HG02642 (cell line): ENCODE measurements around the gene GLTP.
"Not testable (repeated sequence)": the region's sequence is repeated elsewhere in the genome, so short reads cannot be mapped to it uniquely, and the experiment has no call there.

ENCODE experiments used
- ATAC-seq: cut with Tn5 transposase; IDR thresholded peaks from one replicate; pipeline ENCODE4 v1.9.1; 2021; ENCODE audit warnings: mild to moderate bottlenecking; ENCODE audit not compliant: unreplicated experiment, poor library complexity

The GLTP gene

GRCh38 chr12:109880043-109880931, at the start of gene GLTP:
GLTP (minus strand) TSS chr12:109880541; CDS start chr12:109880374, 167 bp downstream.
- ATAC-seq, result peak; percentile 96

DNA sequence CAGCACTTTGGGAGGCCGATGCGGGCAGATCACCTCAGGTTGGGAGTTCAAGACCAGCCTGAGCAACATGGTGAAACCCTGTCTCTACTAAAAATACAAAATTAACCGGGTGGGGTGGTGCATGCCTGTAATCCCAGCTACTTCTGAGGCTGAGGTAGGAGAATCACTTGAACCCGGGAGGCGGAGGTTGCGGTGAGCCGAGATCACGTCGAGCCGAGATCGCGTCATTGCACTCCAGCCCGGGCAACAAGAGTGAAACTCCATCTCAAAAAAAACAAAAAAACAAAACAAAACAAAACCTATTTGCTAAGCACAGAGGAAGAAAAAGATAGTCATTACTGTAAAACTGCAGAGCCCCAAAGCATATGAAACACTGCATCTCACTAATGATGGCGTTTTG, 49.0 kb upstream of the GLTP start:
- ATAC-seq, result not testable (repeated sequence)

- no peak for ATAC-seq
Observed at GRCh38 chr12:109928058-109928656, 47.8 kb upstream of the GLTP start.

GRCh38 chr12:109927622-109928021, 47.3 kb upstream of the GLTP start:
- no peak for ATAC-seq

DNA sequence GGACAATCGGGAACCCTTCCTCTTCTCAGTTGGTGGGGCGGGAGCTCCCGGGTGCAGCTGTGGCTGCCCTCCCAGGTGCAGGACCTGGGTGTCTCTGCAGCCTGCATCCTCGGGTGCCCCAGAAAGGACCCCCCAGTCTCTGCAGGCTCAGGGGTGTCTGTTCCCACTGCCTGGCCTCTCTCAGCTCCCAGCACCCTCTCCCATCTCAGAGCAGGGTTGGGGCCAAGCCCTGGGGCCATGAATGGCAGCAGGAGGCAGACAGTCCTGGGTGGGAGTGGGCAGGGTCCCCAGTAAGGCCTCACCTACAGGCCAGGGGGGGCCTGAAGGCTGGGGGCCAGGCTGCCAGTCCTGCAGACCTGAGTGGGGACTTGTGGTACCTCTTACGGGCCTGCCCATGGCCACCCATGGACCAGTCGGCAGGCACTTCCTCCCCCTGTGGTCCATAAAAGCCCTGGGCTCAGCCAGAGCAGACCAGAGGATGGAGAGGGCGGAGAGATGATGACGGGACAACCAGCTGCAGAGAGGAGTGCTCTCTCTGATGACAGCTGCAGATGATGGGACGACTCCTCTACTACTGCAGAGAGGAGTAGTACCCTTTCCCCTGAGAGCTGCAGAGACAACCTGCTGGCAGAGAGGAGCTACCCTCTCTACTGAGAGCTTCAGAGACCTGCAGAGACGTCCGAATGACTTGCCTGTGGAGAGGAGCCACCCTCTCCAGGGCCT, 46.3 kb upstream of the GLTP start:
- ATAC-seq, result no peak

- ATAC-seq, result no peak
Observed at GRCh38 chr12:109926016-109926415, 45.7 kb upstream of the GLTP start.

- ATAC-seq, result no peak
Observed at GRCh38 chr12:109925185-109925840, 45.0 kb upstream of the GLTP start.

GRCh38 chr12:109923481-109924245, 43.3 kb upstream of the GLTP start:
- no peak for ATAC-seq

DNA sequence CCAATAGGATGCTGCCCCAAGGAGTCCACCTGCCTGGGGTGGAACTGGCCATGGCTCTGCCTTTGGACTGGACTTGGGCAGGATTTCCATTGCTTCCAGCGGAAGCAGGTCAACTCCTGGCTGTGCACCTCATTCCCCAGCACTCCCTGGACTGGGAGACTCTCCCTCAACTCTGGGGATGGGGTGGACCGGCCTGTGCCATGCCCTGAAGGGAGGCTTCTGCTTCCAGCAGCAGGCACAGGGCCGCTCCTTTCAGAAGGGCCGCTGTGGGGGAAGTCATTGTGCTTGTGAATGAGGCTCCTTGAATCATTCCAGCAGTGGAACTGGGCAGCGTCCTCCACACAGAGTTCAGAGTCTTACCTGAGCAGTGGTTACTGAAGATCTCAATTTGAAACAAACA, 42.7 kb upstream of the GLTP start:
- no peak for ATAC-seq

- no peak for ATAC-seq
Observed at GRCh38 chr12:109921982-109922381, 41.6 kb upstream of the GLTP start.

GRCh38 chr12:109920261-109920780, 40.0 kb upstream of the GLTP start:
- no peak for ATAC-seq

GRCh38 chr12:109919456-109919855, 39.1 kb upstream of the GLTP start:
- ATAC-seq, result no peak

DNA sequence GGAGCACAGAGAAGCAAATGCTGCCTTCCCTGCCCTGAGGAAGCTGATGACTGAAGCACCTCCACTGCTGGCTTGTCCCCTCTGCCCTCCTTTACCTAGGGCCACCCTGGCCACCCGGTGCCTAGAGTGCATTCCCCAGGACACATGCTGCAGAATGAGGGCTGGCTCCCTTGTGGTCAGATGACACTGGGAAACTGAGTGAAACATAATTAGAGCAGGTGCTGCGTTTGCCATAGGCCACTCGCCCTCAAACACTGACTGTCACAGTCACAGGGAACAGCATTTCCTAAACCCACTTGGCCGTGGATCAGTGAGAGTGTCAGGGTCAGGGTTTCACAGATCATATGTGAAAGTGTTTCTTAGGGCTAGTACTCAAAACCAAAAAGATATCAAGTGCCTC, 35.7 kb upstream of the GLTP start:
- no peak for ATAC-seq

DNA sequence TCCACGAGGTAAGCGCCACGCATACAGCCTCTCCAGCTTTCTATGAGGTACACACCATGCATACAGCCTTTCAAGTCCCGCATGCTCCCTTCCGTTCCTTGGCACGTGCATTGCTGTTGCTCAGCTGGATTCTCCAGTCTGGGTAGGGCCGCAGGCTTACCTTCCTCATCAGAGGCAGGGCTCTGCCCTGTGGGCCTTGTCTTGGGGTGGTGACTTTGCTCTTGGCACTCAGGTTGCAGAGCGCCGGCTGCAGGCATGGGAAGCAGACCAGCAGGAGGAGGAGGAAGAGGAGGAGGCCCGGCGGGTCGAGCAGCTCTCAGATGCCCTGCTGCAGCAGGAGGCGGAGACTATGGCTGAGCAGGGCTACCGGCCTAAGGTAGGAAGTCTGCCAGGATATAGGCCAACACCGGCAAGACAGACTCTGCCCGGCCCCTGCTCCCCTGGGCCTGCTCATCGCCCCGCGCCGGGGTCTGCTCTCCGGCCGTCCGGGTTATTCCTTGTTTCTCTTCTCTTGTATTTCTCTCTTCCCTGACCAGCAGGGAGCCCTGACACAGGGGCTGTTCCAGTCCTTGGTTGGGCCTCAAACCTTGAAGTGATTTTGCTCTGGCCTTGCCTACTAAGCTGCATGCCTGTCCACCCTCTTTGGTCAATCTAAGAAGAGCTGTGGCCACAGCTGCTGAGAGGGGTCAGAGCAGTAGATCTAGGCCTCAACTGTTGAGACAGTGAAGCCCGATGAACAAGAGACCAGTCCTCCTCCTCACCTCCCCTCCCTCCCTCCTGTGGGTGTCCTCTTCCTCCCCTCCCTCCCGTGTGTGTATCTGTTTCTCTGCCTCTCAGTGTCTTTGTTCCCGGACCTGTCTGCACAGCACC, 35.1 kb upstream of the GLTP start:
- no peak for ATAC-seq

DNA sequence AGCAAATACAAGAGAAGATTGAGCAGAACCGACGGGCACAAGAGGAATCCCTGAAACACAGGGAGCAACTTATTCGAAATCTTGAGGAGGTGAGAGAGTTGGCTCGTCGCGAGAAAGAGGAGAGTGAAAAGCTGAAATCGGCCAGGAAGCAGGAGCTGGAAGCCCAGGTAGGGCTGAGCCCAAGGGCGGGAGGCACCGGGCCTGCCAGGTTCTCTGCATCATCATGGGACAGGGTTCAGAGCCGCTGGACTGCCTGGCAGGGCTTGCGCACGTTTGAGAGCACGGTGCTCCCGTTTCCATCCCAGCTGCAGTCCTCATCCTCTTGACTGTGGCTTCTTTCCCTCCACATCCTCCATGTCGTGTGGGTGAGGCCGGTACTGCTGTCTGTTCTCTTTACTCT, 34.1 kb upstream of the GLTP start:
- ATAC-seq, result no peak

DNA sequence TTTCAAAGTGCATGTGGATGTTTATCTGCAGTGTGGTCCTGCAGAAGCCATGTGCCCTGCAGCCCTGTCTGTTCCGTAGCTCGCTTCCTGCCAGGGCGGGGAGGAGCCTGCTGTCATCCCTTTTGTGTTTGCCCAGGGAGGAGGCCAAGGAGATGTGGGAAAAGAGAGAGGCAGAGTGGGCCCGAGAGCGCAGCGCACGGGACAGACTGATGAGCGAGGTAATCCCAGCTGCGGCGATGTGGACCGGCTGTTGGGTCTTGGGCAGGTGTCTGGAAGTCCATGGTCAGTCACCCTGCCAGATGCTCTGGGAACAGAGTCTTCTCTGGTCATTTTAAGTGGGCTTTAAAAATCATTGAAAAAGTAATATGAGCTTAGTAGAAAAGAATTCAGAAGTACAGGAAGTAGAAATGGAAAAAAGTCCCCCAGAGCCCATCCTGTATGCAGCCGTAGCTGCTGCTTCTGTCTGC, 32.5 kb upstream of the GLTP start:
- ATAC-seq, result no peak

GRCh38 chr12:109910969-109911348, 30.6 kb upstream of the GLTP start:
- ATAC-seq, result no peak

DNA sequence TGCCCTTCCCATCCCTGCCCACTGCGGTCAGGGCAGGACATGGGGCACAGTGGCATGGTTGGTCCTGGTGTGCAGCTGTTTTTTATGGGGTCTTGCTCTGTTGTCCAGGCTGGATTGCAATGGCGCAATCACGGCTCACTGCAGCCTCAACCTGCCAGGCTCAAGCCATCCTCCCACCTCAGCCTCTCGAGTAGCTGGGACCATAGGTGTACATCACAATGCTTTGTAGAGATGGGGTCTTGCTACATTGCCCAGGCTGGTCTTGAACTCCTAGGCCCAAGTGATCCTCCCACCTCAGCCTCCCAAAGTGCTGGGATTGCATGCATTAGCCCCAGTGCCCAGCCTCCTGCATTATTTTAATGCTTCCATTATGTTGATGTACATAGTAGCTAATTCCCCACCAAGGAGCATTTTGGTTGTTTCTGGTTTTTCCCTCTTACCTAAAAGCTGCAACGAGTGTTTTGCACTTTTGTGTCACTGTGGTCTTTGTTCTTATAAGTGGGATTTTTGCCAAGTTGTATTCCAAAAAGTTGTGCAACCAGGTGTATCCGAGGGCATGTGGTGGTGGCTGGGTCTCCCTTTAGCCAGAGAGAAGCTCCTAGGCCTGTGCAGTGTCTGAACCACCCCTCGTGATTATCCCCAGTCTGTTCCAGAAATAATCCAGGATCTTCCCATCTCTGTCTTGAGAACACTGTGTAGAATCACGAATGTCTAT, 30.1 kb upstream of the GLTP start:
- no peak for ATAC-seq
